Upper lobe of left lung (tissue), 4 donors: ENCODE data around the gene DYNC1I2.

ENCODE experiments used
- EP300 ChIP-seq, 4 donors: sonication (generic); formaldehyde crosslinking; IDR thresholded peaks; one replicate each; pipeline ENCODE4 v1.5.1; 2017; ENCODE audit warnings: antibody characterized with exemption in 4 of 4, control low read depth in 2 of 4
- POLR2A ChIP-seq, 4 donors: fragments of 450-650 bp; IDR thresholded peaks; one replicate each; pipeline ENCODE4 v1.5.1; 2016 to 2017; ENCODE audit warnings: antibody characterized with exemption in 4 of 4, mild to moderate bottlenecking in 2 of 4
- TF ChIP-seq, protein P1 (sequence below), 6 experiments: fragments of 450-650 bp in 4 of 6; fragments of 200-600 bp in 2 of 6; sonication (generic) in 2 of 6; IDR thresholded peaks; one replicate each; pipeline ENCODE4 v1.5.1; 2016 to 2019; ENCODE audit warnings: antibody characterized with exemption in 6 of 6

DNA sequence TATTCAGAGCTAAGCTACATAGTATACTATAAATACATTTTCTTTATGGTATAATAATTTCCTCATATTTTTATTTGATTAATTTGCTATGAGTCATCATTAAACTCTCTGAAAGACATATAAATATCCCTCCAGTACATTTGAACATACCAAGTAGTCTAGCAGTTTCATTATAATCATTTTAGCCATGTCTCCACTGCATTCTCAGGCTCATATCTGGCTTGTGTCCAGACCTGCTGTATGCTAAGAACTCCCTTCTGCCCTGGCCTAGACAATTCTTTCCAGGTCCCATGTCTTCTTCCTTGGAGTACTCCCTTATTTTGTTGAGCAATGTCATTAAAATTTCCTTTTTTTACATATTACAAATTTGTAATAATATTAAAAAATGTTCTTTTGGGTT, 16.6 kb upstream of the DYNC1I2 start:
- TF ChIP-seq, protein P1, sequence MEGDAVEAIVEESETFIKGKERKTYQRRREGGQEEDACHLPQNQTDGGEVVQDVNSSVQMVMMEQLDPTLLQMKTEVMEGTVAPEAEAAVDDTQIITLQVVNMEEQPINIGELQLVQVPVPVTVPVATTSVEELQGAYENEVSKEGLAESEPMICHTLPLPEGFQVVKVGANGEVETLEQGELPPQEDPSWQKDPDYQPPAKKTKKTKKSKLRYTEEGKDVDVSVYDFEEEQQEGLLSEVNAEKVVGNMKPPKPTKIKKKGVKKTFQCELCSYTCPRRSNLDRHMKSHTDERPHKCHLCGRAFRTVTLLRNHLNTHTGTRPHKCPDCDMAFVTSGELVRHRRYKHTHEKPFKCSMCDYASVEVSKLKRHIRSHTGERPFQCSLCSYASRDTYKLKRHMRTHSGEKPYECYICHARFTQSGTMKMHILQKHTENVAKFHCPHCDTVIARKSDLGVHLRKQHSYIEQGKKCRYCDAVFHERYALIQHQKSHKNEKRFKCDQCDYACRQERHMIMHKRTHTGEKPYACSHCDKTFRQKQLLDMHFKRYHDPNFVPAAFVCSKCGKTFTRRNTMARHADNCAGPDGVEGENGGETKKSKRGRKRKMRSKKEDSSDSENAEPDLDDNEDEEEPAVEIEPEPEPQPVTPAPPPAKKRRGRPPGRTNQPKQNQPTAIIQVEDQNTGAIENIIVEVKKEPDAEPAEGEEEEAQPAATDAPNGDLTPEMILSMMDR (IDR thresholded peaks at IDR 0.05): no peak
- no peak for TF ChIP-seq EP300 (IDR thresholded peaks at IDR 0.05)
- no peak for TF ChIP-seq POLR2A (IDR thresholded peaks at IDR 0.05)
